ENCODE measurements around the gene RBFOX1.

Gene RBFOX1

DNA sequence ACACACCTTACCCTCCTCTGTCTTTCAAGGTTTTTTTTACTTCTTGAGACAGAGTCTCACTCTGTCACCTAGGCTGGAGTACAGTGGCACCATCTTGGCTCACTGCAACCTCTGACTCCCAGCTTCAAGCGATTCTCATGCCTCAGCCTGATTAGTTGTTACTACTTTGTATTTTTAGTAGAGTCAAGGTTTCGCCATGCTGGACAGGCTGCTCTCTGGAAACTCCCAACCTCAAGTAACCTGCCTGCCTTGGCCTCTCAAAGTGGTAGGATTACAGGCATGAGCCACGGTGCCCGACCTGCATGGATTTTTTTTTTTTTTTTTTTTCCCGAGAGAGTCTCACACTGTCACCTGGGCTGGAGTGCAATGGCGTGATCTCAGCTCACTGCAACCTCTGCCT lies 273.2 kb downstream of the RBFOX1 start:
- no peaks in the 10 kb centered on the region for H3K4me1 ChIP-seq (ENCODE audit: control insufficient read depth, insufficient read depth, low read length)
- no peak overlapping the region for H3K4me3 ChIP-seq (ENCODE audit: low read length)
- H3K9ac ChIP-seq (ENCODE audit: low read length): no peak overlapping the region
- H3K9me3 ChIP-seq (ENCODE audit: control insufficient read depth, low read length): no peaks in the 10 kb centered on the region
- H3K27me3 ChIP-seq (ENCODE audit: control insufficient read depth, insufficient read depth, low read length): no peaks in the 10 kb centered on the region
- no peaks in the 10 kb centered on the region for H3K36me3 ChIP-seq (ENCODE audit: control insufficient read depth, insufficient read depth, low read length)

- H3K9me3 ChIP-seq (ENCODE audit: control insufficient read depth, low read length): no peaks in the 10 kb centered on the region
- H3K27me3 ChIP-seq (ENCODE audit: control insufficient read depth, insufficient read depth, low read length): no peaks in the 10 kb centered on the region
- H3K36me3 ChIP-seq (ENCODE audit: control insufficient read depth, insufficient read depth, low read length): no peaks in the 10 kb centered on the region
- H3K4me3 ChIP-seq (ENCODE audit: low read length): no peak overlapping the region
- H3K9ac ChIP-seq (ENCODE audit: low read length): no peak overlapping the region
- H3K4me1 ChIP-seq (ENCODE audit: control insufficient read depth, insufficient read depth, low read length): no peaks in the 10 kb centered on the region
Measured at GRCh38 chr16:7612671-7613070, 280.0 kb downstream of the RBFOX1 start.

DNA sequence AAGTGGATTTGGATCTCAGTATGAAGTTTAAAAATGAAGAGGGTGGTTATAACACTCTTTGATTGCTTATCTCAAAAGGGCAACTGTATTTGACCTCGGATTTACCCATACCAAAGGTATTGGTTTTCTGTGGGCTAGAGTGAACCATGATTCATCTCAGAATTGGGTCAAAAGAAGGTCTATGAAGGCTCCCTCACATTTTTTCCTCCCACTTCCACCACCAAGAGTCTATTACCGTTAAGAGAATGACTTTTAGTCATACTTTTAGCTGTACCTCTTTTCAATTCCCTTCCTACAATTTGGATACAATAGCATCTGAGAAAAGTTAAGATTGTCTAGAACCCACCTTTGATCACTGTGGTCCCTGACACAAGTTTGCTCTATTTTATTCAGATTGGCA lies 280.9 kb downstream of the RBFOX1 start:
- H3K4me1 ChIP-seq (ENCODE audit: control insufficient read depth, insufficient read depth, low read length): no peaks in the 10 kb centered on the region
- no peak overlapping the region for H3K4me3 ChIP-seq (ENCODE audit: low read length)
- no peaks in the 10 kb centered on the region for H3K27me3 ChIP-seq (ENCODE audit: control insufficient read depth, insufficient read depth, low read length)
- H3K9ac ChIP-seq (ENCODE audit: low read length): no peak overlapping the region
- no peaks in the 10 kb centered on the region for H3K36me3 ChIP-seq (ENCODE audit: control insufficient read depth, insufficient read depth, low read length)
- no peaks in the 10 kb centered on the region for H3K9me3 ChIP-seq (ENCODE audit: control insufficient read depth, low read length)

- Histone ChIP-seq H3K36me3 (ENCODE audit: control insufficient read depth, insufficient read depth, low read length) (no peaks in the 10 kb centered on the region), H3K9me3 (ENCODE audit: control insufficient read depth, low read length) (no peaks in the 10 kb centered on the region), H3K4me3 (ENCODE audit: low read length) (no peak overlapping the region), H3K4me1 (ENCODE audit: control insufficient read depth, insufficient read depth, low read length) (no peaks in the 10 kb centered on the region), H3K9ac (ENCODE audit: low read length) (no peak overlapping the region), H3K27me3 (ENCODE audit: control insufficient read depth, insufficient read depth, low read length) (no peaks in the 10 kb centered on the region)
Measured at GRCh38 chr16:7614021-7614795, 281.6 kb downstream of the RBFOX1 start.

DNA sequence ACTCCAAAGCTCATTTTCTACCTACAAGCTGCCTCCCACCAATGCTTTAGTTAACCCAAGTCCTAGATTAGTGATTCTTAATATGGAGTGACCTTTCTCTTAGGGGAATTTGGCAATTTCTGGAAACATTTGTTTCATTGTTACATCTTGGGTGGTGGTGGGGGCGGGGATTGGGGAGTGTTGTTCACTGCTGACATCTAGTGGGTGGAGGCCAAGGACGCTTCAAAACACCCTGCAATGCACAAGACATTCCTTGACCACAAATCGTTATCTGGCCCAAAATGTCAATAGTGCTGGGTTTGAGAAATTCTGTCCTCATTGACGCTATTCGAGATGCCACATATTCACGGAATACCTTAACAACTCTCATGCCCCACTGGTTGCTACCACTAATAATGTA lies 282.9 kb downstream of the RBFOX1 start:
- no peak overlapping the region for H3K9ac ChIP-seq (ENCODE audit: low read length)
- H3K36me3 ChIP-seq (ENCODE audit: control insufficient read depth, insufficient read depth, low read length): no peaks in the 10 kb centered on the region
- H3K9me3 ChIP-seq (ENCODE audit: control insufficient read depth, low read length): no peaks in the 10 kb centered on the region
- H3K4me3 ChIP-seq (ENCODE audit: low read length): no peak overlapping the region
- no peaks in the 10 kb centered on the region for H3K4me1 ChIP-seq (ENCODE audit: control insufficient read depth, insufficient read depth, low read length)
- H3K27me3 ChIP-seq (ENCODE audit: control insufficient read depth, insufficient read depth, low read length): no peaks in the 10 kb centered on the region

- Histone ChIP-seq H3K36me3 (ENCODE audit: control insufficient read depth, insufficient read depth, low read length) (no peaks in the 10 kb centered on the region), H3K4me1 (ENCODE audit: control insufficient read depth, insufficient read depth, low read length) (no peaks in the 10 kb centered on the region), H3K27me3 (ENCODE audit: control insufficient read depth, insufficient read depth, low read length) (no peaks in the 10 kb centered on the region), H3K4me3 (ENCODE audit: low read length) (no peak overlapping the region), H3K9me3 (ENCODE audit: control insufficient read depth, low read length) (no peaks in the 10 kb centered on the region), H3K9ac (ENCODE audit: low read length) (no peak overlapping the region)
Measured at GRCh38 chr16:7624871-7625766, 292.5 kb downstream of the RBFOX1 start.

- Histone ChIP-seq H3K9me3 (ENCODE audit: control insufficient read depth, low read length) (no peaks in the 10 kb centered on the region), H3K9ac (ENCODE audit: low read length) (no peak overlapping the region), H3K4me3 (ENCODE audit: low read length) (no peak overlapping the region), H3K36me3 (ENCODE audit: control insufficient read depth, insufficient read depth, low read length) (no peaks in the 10 kb centered on the region), H3K27me3 (ENCODE audit: control insufficient read depth, insufficient read depth, low read length) (no peaks in the 10 kb centered on the region), H3K4me1 (ENCODE audit: control insufficient read depth, insufficient read depth, low read length) (no peaks in the 10 kb centered on the region)
Measured at GRCh38 chr16:7628981-7629380, 296.3 kb downstream of the RBFOX1 start.

DNA sequence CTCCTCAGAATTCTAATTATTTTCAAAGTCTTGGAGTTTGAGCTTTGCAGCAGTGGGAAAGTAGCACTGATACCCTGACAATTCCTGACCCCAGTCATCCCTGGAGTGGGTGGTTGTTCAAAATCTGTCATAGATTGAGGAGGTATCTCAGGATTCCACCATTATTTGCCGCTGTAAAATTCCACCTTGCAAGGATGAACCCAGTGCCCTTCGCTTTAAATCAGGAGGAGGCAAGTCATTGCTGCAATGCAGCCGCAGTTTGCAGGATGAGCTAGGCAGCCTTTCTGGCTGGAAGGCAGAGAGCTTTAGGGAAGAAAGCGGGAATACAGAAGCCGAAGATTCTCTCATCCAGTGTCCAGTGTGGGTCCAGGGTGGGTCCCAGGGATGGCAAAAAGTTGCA lies 296.9 kb downstream of the RBFOX1 start:
- H3K27me3 ChIP-seq (ENCODE audit: control insufficient read depth, insufficient read depth, low read length): no peaks in the 10 kb centered on the region
- no peaks in the 10 kb centered on the region for H3K36me3 ChIP-seq (ENCODE audit: control insufficient read depth, insufficient read depth, low read length)
- no peaks in the 10 kb centered on the region for H3K4me1 ChIP-seq (ENCODE audit: control insufficient read depth, insufficient read depth, low read length)
- H3K4me3 ChIP-seq (ENCODE audit: low read length): no peak overlapping the region
- H3K9ac ChIP-seq (ENCODE audit: low read length): no peak overlapping the region
- no peaks in the 10 kb centered on the region for H3K9me3 ChIP-seq (ENCODE audit: control insufficient read depth, low read length)

- no peaks in the 10 kb centered on the region for H3K36me3 ChIP-seq (ENCODE audit: control insufficient read depth, insufficient read depth, low read length)
- no peak overlapping the region for H3K4me3 ChIP-seq (ENCODE audit: low read length)
- H3K4me1 ChIP-seq (ENCODE audit: control insufficient read depth, insufficient read depth, low read length): no peaks in the 10 kb centered on the region
- no peak overlapping the region for H3K9ac ChIP-seq (ENCODE audit: low read length)
- H3K27me3 ChIP-seq (ENCODE audit: control insufficient read depth, insufficient read depth, low read length): no peaks in the 10 kb centered on the region
- H3K9me3 ChIP-seq (ENCODE audit: control insufficient read depth, low read length): no peaks in the 10 kb centered on the region
Measured at GRCh38 chr16:7637446-7637845, 304.8 kb downstream of the RBFOX1 start.

GRCh38 chr16:7638306-7638705 lies 305.7 kb downstream of the RBFOX1 start:
- Histone ChIP-seq H3K4me1 (ENCODE audit: control insufficient read depth, insufficient read depth, low read length) (no peaks in the 10 kb centered on the region), H3K4me3 (ENCODE audit: low read length) (no peak overlapping the region), H3K9me3 (ENCODE audit: control insufficient read depth, low read length) (no peaks in the 10 kb centered on the region), H3K9ac (ENCODE audit: low read length) (no peak overlapping the region), H3K36me3 (ENCODE audit: control insufficient read depth, insufficient read depth, low read length) (no peaks in the 10 kb centered on the region), H3K27me3 (ENCODE audit: control insufficient read depth, insufficient read depth, low read length) (no peaks in the 10 kb centered on the region)

DNA sequence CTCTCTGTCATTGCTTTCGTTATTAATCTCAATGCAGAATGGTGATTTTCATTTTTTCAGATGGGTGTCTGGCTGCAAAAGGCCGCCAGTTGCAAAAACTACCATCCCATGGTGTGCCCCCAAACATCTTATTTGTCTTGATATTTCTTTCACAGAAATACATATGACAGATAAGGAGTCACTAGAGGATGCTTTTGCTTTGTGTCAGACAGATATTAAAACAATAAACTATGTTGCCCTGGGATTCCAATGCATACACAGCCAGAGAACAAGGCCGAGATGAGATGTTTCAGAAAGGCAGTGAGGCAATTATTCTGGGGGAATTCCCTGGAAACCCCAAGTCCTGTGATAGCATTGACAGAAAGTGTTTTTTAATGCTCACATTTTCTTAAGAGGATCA lies 307.7 kb downstream of the RBFOX1 start:
- no peaks in the 10 kb centered on the region for H3K36me3 ChIP-seq (ENCODE audit: control insufficient read depth, insufficient read depth, low read length)
- no peak overlapping the region for H3K4me3 ChIP-seq (ENCODE audit: low read length)
- no peaks in the 10 kb centered on the region for H3K9me3 ChIP-seq (ENCODE audit: control insufficient read depth, low read length)
- no peak overlapping the region for H3K9ac ChIP-seq (ENCODE audit: low read length)
- H3K27me3 ChIP-seq (ENCODE audit: control insufficient read depth, insufficient read depth, low read length): no peaks in the 10 kb centered on the region
- no peaks in the 10 kb centered on the region for H3K4me1 ChIP-seq (ENCODE audit: control insufficient read depth, insufficient read depth, low read length)

- H3K9ac ChIP-seq (ENCODE audit: low read length): no peak overlapping the region
- H3K4me1 ChIP-seq (ENCODE audit: control insufficient read depth, insufficient read depth, low read length): no peaks in the 10 kb centered on the region
- H3K27me3 ChIP-seq (ENCODE audit: control insufficient read depth, insufficient read depth, low read length): no peaks in the 10 kb centered on the region
- no peaks in the 10 kb centered on the region for H3K36me3 ChIP-seq (ENCODE audit: control insufficient read depth, insufficient read depth, low read length)
- no peaks in the 10 kb centered on the region for H3K9me3 ChIP-seq (ENCODE audit: control insufficient read depth, low read length)
- no peak overlapping the region for H3K4me3 ChIP-seq (ENCODE audit: low read length)
Measured at GRCh38 chr16:7644176-7644575, 311.5 kb downstream of the RBFOX1 start.

Data from mucosa of stomach (tissue), 1 donor.